ENCODE results near the gene CIC.

CIC gene

GRCh38 chr19:42290136-42290522 is 21.1 kb downstream of the CIC start:
- DNase-seq: no peak

- no peak for DNase-seq
These were observed 21.7 kb downstream of the CIC start for GRCh38 chr19:42290523-42291434.

GRCh38 chr19:42291435-42291810 is 22.4 kb downstream of the CIC start:
- DNase-seq: no peak

GRCh38 chr19:42292042-42292960 is 23.2 kb downstream of the CIC start:
- no peak for DNase-seq

- DNase-seq: no peak
These were observed 23.9 kb downstream of the CIC start for GRCh38 chr19:42292963-42293362.

- DNase-seq: no peak
These were observed 24.5 kb downstream of the CIC start for GRCh38 chr19:42293540-42293939.

GRCh38 chr19:42293948-42294347 is 24.9 kb downstream of the CIC start:
- no peak for DNase-seq

GRCh38 chr19:42294471-42295137 is 25.6 kb downstream of the CIC start:
- no peak for DNase-seq

- DNase-seq: no peak
These were observed 26.3 kb downstream of the CIC start for GRCh38 chr19:42295342-42295741.

GRCh38 chr19:42295831-42296525 is 26.9 kb downstream of the CIC start:
- peak; percentile 42 for DNase-seq

- no peak for DNase-seq
These were observed 28.0 kb downstream of the CIC start for GRCh38 chr19:42297039-42297438.

- DNase-seq: no peak
These were observed 32.7 kb downstream of the CIC start, which contains the start of gene PRR19 for GRCh38 chr19:42301646-42302203. PRR19 (plus strand) TSS chr19:42302132; CDS start chr19:42309585, 7,453 bp downstream.

- DNase-seq: no peak
These were observed 34.0 kb downstream of the CIC start for GRCh38 chr19:42303101-42303464.

- DNase-seq: no peak
These were observed 34.8 kb downstream of the CIC start for GRCh38 chr19:42303876-42304275.

- no peak for DNase-seq
These were observed 37.6 kb downstream of the CIC start for GRCh38 chr19:42306646-42307045.

GRCh38 chr19:42309686-42310085 is 40.6 kb downstream of the CIC start:
- no peak for DNase-seq

- DNase-seq: no peak
These were observed 42.6 kb downstream of the CIC start for GRCh38 chr19:42311657-42312056.

GRCh38 chr19:42312370-42312769 is 43.3 kb downstream of the CIC start:
- no peak for DNase-seq

GRCh38 chr19:42313096-42313839 is 44.2 kb downstream of the CIC start, which contains the start of gene TMEM145:
TMEM145 (plus strand) TSS chr19:42313309; CDS start chr19:42313377, 68 bp downstream.
- peak; percentile 46 for DNase-seq

GRCh38 chr19:42313840-42314755 is 45.0 kb downstream of the CIC start:
- DNase-seq: no peak

Data from NCI-H510A (cell line).